GM12878 (cell line): Measurements from ENCODE around the gene NDOR1. TPM values are rescaled to one million over a fixed set of nuclear protein-coding genes. Genes with fewer than 3 reads are reported as not detected.

Experiments
- ATAC-seq: fragments of 200-7000 bp; cut with Tn5 transposase; 3 replicates; pipeline ENCODE4 v1.9.1; 2020; ENCODE audit warnings: mild to moderate bottlenecking, moderate library complexity
- BruUV-seq: library from RNA; stranded (reverse); fragments of 400-500 nt; replicated peaks from 2 replicates; lab custom pipeline; 2021; lab: Mats Ljungman, UMichigan
- CTCF ChIA-PET: fragments of 300-600 bp; sonication (Branson Sonifier 250); formaldehyde crosslinking; extraction: SDS; loops from one replicate; lab custom pipeline; 2021; ENCODE audit warnings: inconsistent platforms; lab: Yijun Ruan, JAX
- POLR2A ChIA-PET: fragments of 350-600 bp; formaldehyde crosslinking; extraction: SDS; loops from one replicate; lab custom pipeline; 2021; ENCODE audit warnings: inconsistent platforms; lab: Charles Lee
- RAD21 ChIA-PET: fragments of 300-600 bp; sonication (Branson Sonifier 250); formaldehyde crosslinking; loops from one replicate; lab custom pipeline; 2023; ENCODE audit warnings: antibody characterized with exemption; ENCODE audit not compliant: unreplicated experiment; lab: Charles Lee
- SMC1A ChIA-PET: fragments of 300-600 bp; sonication (Branson Sonifier 250); formaldehyde crosslinking; loops from one replicate; lab custom pipeline; 2023; ENCODE audit not compliant: unreplicated experiment, uncharacterized antibody; lab: Charles Lee
- DNase-seq: peaks from one replicate; pipeline ENCODE4 v3.0.0-alpha.2; 2011; ENCODE audit warnings: low read depth, low spot score
- FAIRE-seq: peaks from 3 replicates; lab custom pipeline; 2011; peaks lifted over from hg19 to GRCh38; lab: Jason Lieb, UNC
- H2AFZ ChIP-seq: 2 replicates; pipeline ENCODE4 v1.6.0; 2011; ENCODE audit warnings: low read depth, low read length, control low read depth; ENCODE audit not compliant: control insufficient read depth
- H3K27ac ChIP-seq: 2 replicates; pipeline ENCODE4 v1.5.1; 2011; ENCODE audit warnings: control low read depth; ENCODE audit not compliant: control insufficient read depth, insufficient read depth
- H3K27me3 ChIP-seq, 2 experiments: replicated peaks in 1 of 2; 2 replicates each; pipeline versions ENCODE4 v1.6.0 to v1.6.1; 2011; ENCODE audit warnings: low read length in 1 of 2; ENCODE audit not compliant: control insufficient read depth in 2 of 2, insufficient read depth in 2 of 2
- H3K36me3 ChIP-seq, 2 experiments: 2 replicates each; pipeline ENCODE4 v1.5.1; 2011; ENCODE audit warnings: low read length in 1 of 2; ENCODE audit not compliant: control insufficient read depth in 2 of 2, insufficient read depth in 2 of 2
- H3K4me1 ChIP-seq: 2 replicates; pipeline ENCODE4 v1.6.1; 2011; ENCODE audit warnings: mild to moderate bottlenecking, low read length, moderate library complexity, mixed read lengths; ENCODE audit not compliant: control insufficient read depth, insufficient read depth
- H3K4me2 ChIP-seq: 2 replicates; pipeline ENCODE4 v1.6.0; 2011; ENCODE audit warnings: control low read depth; ENCODE audit not compliant: control insufficient read depth, insufficient read depth
- H3K4me3 ChIP-seq: fragments of 200-600 bp; sonication (generic); 2 replicates; pipeline ENCODE4 v1.5.1; 2016
- H3K79me2 ChIP-seq: 2 replicates; pipeline ENCODE4 v1.6.0; 2011; ENCODE audit warnings: low read length; ENCODE audit not compliant: control insufficient read depth, insufficient read depth
- H3K9ac ChIP-seq: 2 replicates; pipeline ENCODE4 v1.8.0; 2011; ENCODE audit warnings: low read length, control low read depth, mixed read lengths; ENCODE audit not compliant: control insufficient read depth, insufficient read depth
- H3K9me3 ChIP-seq: replicated peaks from 3 replicates; pipeline ENCODE4 v1.5.1; 2011; ENCODE audit warnings: mild to moderate bottlenecking, low read length; ENCODE audit not compliant: control insufficient read depth, insufficient read depth
- H4K20me1 ChIP-seq: 2 replicates; pipeline ENCODE4 v1.6.0; 2011; ENCODE audit not compliant: control insufficient read depth, insufficient read depth
- POLR2A ChIP-seq: IDR thresholded peaks from 2 replicates; pipeline ENCODE4 v1.6.1; 2011; ENCODE audit warnings: low read depth, mild to moderate bottlenecking, low read length
- WGBS: methylation state at CpG from one replicate; pipeline ENCODE4 v1.1.6; 2016; ENCODE audit warnings: low lambda C conversion rate; ENCODE audit not compliant: insufficient replicate concordance, insufficient coverage; ENCODE audit errors: missing lambda C conversion rate; 5-methylcytosine and 5-hydroxymethylcytosine counted together
- in situ Hi-C: fragments of 300-500 bp; cut with MboI; formaldehyde crosslinking; loops from 9 replicates; pipeline ENCODE4 v1.14.3; 2018; ENCODE audit warnings: mixed read lengths
- intact Hi-C: fragments of 100-400 bp; cut with micrococcal nuclease; formaldehyde crosslinking; loops from one replicate; pipeline ENCODE4 v1.14.2; 2022; ENCODE audit not compliant: unreplicated experiment
- polyA plus RNA-seq, 11 experiments: library from polyadenylated mRNA; depleted of rRNA in 4 of 11; unstranded in 6 of 11; stranded (reverse) in 5 of 11; fragments of >200 nt; fragmentation: Nextera tagmentation in 4 of 11; fragmentation: Illumina TruSeq in 1 of 11; extraction: Ambion mirVana in 4 of 11; extraction: Trizol in 1 of 11; gene quantifications; 1 replicate in 1 of 11; 2 replicates in 10 of 11; pipeline versions ENCODE4 v1.2.1 to v1.2.3, GENCODE V29; 2011 to 2016; ENCODE audit warnings: inconsistent platforms in 2 of 11, missing spikeins in 2 of 11, low read depth in 1 of 11
- total RNA-seq, 4 experiments: library from RNA; depleted of rRNA in 3 of 4; stranded (reverse); fragments of >200 nt in 3 of 4; fragmentation: Illumina TruSeq in 1 of 4; extraction: Trizol in 1 of 4; gene quantifications; 2 replicates each; pipeline versions ENCODE4 v1.2.1 to v1.2.3, GENCODE V29; 2013 to 2021
- TF ChIP-seq, protein P1 (sequence below): fragments of 450-650 bp; formaldehyde crosslinking; IDR thresholded peaks from 2 replicates; pipeline ENCODE4 v1.4.0; 2020; ENCODE audit warnings: mild to moderate bottlenecking, moderate library complexity

The NDOR1 gene
- total and polyA plus RNA-seq, 10 of the 15 experiments (the other 5 are each of a cell fraction or from before 2014, with no cell fraction given) = 0.04 to 32.9 (median 11.1) TPM

- ChIA-PET RAD21 (interaction anchor here (0.8 to 1.9 kb wide), 7 partner anchors 28 to 180 kb away, joined by 3 to 10 read pairs (median 4); no protein-coding TSS in a partner anchor), CTCF (interaction anchor here (0.7 to 6.4 kb wide), 14 partner anchors 12 to 197 kb away, joined by 3 to 52 read pairs (median 6); partner anchors contain the start of genes ANAPC2, SSNA1 and TUBB4B), POLR2A (interaction anchor here (1.0 to 1.5 kb wide), 4 partner anchors 24 to 131 kb away, joined by 3 to 4 read pairs (median 4); no protein-coding TSS in a partner anchor), SMC1A (interaction anchor here (0.9 to 3.3 kb wide), 3 partner anchors 99 to 108 kb away, joined by 3 to 11 read pairs (median 5); no protein-coding TSS in a partner anchor)
- H3K27ac ChIP-seq = no peak overlapping the region
- H2AFZ ChIP-seq = no peak overlapping the region
- intact Hi-C loops (loop anchor here (1.0 to 10.0 kb wide), 2 partner anchors 108 to 182 kb away; partner anchors contain the start of gene NPDC1), in situ Hi-C loops (loop anchor here (5.0 kb wide), 1 partner anchor 104 kb away; no protein-coding TSS in a partner anchor)
- no peaks in the 10 kb centered on the region for H3K27me3 ChIP-seq
- H3K79me2 ChIP-seq = no peaks in the 10 kb centered on the region
- H3K9me3 ChIP-seq = no peaks in the 10 kb centered on the region
- 66% methylated on average over 17 of the region's 18 CpGs for WGBS
- ATAC-seq (no peak), DNase-seq (no peak), FAIRE-seq (no peak)
- no peak overlapping the region for H3K4me3 ChIP-seq
- TF ChIP-seq, protein P1, sequence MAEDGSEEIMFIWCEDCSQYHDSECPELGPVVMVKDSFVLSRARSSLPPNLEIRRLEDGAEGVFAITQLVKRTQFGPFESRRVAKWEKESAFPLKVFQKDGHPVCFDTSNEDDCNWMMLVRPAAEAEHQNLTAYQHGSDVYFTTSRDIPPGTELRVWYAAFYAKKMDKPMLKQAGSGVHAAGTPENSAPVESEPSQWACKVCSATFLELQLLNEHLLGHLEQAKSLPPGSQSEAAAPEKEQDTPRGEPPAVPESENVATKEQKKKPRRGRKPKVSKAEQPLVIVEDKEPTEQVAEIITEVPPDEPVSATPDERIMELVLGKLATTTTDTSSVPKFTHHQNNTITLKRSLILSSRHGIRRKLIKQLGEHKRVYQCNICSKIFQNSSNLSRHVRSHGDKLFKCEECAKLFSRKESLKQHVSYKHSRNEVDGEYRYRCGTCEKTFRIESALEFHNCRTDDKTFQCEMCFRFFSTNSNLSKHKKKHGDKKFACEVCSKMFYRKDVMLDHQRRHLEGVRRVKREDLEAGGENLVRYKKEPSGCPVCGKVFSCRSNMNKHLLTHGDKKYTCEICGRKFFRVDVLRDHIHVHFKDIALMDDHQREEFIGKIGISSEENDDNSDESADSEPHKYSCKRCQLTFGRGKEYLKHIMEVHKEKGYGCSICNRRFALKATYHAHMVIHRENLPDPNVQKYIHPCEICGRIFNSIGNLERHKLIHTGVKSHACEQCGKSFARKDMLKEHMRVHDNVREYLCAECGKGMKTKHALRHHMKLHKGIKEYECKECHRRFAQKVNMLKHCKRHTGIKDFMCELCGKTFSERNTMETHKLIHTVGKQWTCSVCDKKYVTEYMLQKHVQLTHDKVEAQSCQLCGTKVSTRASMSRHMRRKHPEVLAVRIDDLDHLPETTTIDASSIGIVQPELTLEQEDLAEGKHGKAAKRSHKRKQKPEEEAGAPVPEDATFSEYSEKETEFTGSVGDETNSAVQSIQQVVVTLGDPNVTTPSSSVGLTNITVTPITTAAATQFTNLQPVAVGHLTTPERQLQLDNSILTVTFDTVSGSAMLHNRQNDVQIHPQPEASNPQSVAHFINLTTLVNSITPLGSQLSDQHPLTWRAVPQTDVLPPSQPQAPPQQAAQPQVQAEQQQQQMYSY (CRISPR knock-in tag) = no peak
- peak; percentile 5 for TF ChIP-seq POLR2A
- no TSS peak for BruUV-seq
- no peak overlapping the region for H3K4me2 ChIP-seq
- H3K36me3 ChIP-seq = no peaks in the 10 kb centered on the region
- peaks cover 16% of the 10 kb centered on the region for H3K4me1 ChIP-seq
- no peak overlapping the region for H3K9ac ChIP-seq
- no peaks in the 10 kb centered on the region for H4K20me1 ChIP-seq
Measured at GRCh38 chr9:137226338-137227053, 21.0 kb downstream of the NDOR1 start.
